ENCODE data around the gene THAP11. TPM values are rescaled to one million over a fixed set of nuclear protein-coding genes. Genes with fewer than 3 reads are reported as not detected.

THAP11 gene
- total and polyA plus RNA-seq, 2 of the 13 experiments (the other 11 are each of a cell fraction or from before 2014, with no cell fraction given): 44.2 to 53.4 TPM

GRCh38 chr16:67846320-67847063, 4.4 kb downstream of the THAP11 start, which contains the start of gene NUTF2 (continued):
- TF ChIP-seq, protein P1, sequence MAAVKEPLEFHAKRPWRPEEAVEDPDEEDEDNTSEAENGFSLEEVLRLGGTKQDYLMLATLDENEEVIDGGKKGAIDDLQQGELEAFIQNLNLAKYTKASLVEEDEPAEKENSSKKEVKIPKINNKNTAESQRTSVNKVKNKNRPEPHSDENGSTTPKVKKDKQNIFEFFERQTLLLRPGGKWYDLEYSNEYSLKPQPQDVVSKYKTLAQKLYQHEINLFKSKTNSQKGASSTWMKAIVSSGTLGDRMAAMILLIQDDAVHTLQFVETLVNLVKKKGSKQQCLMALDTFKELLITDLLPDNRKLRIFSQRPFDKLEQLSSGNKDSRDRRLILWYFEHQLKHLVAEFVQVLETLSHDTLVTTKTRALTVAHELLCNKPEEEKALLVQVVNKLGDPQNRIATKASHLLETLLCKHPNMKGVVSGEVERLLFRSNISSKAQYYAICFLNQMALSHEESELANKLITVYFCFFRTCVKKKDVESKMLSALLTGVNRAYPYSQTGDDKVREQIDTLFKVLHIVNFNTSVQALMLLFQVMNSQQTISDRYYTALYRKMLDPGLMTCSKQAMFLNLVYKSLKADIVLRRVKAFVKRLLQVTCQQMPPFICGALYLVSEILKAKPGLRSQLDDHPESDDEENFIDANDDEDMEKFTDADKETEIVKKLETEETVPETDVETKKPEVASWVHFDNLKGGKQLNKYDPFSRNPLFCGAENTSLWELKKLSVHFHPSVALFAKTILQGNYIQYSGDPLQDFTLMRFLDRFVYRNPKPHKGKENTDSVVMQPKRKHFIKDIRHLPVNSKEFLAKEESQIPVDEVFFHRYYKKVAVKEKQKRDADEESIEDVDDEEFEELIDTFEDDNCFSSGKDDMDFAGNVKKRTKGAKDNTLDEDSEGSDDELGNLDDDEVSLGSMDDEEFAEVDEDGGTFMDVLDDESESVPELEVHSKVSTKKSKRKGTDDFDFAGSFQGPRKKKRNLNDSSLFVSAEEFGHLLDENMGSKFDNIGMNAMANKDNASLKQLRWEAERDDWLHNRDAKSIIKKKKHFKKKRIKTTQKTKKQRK (IDR thresholded peaks at IDR 0.05; ENCODE audit: low read length): no peak
- TF ChIP-seq ATRX (CRISPR knock-in tag; IDR thresholded peaks at IDR 0.05; ENCODE audit: borderline replicate concordance) (no peak), RBAK (CRISPR knock-in tag; IDR thresholded peaks at IDR 0.05) (peak; percentile 73; the same call in 1 of the 2 replicates), ZNF549 (CRISPR knock-in tag; IDR thresholded peaks at IDR 0.05) (no peak), EEA1 (CRISPR knock-in tag; IDR thresholded peaks at IDR 0.05; ENCODE audit: borderline replicate concordance) (peak; percentile 27; the same call in 1 of the 2 replicates), FOXO1 (CRISPR knock-in tag; IDR thresholded peaks at IDR 0.05) (peak; percentile 3), SOX5 (CRISPR knock-in tag; IDR thresholded peaks at IDR 0.05; ENCODE audit: borderline replicate concordance) (peak; percentile 73; the same call in 1 of the 2 replicates), KDM4B (CRISPR knock-in tag; IDR thresholded peaks at IDR 0.05) (no peak), ZFP36L2 (CRISPR knock-in tag; IDR thresholded peaks at IDR 0.05) (no peak), ZNF460 (CRISPR knock-in tag; IDR thresholded peaks at IDR 0.05; ENCODE audit: borderline replicate concordance) (peak; percentile 79; the same call in 1 of the 2 replicates), ISX (CRISPR knock-in tag; conservative IDR thresholded peaks at IDR 0.05) (no peak), BCL6 (CRISPR knock-in tag; IDR thresholded peaks at IDR 0.05) (peak; percentile 58)
- TF ChIP-seq, protein P2, sequence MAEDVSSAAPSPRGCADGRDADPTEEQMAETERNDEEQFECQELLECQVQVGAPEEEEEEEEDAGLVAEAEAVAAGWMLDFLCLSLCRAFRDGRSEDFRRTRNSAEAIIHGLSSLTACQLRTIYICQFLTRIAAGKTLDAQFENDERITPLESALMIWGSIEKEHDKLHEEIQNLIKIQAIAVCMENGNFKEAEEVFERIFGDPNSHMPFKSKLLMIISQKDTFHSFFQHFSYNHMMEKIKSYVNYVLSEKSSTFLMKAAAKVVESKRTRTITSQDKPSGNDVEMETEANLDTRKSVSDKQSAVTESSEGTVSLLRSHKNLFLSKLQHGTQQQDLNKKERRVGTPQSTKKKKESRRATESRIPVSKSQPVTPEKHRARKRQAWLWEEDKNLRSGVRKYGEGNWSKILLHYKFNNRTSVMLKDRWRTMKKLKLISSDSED (CRISPR knock-in tag; IDR thresholded peaks at IDR 0.05): no peak
- TF ChIP-seq, protein P3, sequence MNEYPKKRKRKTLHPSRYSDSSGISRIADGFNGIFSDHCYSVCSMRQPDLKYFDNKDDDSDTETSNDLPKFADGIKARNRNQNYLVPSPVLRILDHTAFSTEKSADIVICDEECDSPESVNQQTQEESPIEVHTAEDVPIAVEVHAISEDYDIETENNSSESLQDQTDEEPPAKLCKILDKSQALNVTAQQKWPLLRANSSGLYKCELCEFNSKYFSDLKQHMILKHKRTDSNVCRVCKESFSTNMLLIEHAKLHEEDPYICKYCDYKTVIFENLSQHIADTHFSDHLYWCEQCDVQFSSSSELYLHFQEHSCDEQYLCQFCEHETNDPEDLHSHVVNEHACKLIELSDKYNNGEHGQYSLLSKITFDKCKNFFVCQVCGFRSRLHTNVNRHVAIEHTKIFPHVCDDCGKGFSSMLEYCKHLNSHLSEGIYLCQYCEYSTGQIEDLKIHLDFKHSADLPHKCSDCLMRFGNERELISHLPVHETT (CRISPR knock-in tag; conservative IDR thresholded peaks at IDR 0.05): peak; percentile 89; the same call in 1 of the 2 replicates
- TF ChIP-seq, protein P4, sequence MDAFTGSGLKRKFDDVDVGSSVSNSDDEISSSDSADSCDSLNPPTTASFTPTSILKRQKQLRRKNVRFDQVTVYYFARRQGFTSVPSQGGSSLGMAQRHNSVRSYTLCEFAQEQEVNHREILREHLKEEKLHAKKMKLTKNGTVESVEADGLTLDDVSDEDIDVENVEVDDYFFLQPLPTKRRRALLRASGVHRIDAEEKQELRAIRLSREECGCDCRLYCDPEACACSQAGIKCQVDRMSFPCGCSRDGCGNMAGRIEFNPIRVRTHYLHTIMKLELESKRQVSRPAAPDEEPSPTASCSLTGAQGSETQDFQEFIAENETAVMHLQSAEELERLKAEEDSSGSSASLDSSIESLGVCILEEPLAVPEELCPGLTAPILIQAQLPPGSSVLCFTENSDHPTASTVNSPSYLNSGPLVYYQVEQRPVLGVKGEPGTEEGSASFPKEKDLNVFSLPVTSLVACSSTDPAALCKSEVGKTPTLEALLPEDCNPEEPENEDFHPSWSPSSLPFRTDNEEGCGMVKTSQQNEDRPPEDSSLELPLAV (CRISPR knock-in tag; conservative IDR thresholded peaks at IDR 0.05; ENCODE audit: low read depth): no peak
- TF ChIP-seq, protein P5, sequence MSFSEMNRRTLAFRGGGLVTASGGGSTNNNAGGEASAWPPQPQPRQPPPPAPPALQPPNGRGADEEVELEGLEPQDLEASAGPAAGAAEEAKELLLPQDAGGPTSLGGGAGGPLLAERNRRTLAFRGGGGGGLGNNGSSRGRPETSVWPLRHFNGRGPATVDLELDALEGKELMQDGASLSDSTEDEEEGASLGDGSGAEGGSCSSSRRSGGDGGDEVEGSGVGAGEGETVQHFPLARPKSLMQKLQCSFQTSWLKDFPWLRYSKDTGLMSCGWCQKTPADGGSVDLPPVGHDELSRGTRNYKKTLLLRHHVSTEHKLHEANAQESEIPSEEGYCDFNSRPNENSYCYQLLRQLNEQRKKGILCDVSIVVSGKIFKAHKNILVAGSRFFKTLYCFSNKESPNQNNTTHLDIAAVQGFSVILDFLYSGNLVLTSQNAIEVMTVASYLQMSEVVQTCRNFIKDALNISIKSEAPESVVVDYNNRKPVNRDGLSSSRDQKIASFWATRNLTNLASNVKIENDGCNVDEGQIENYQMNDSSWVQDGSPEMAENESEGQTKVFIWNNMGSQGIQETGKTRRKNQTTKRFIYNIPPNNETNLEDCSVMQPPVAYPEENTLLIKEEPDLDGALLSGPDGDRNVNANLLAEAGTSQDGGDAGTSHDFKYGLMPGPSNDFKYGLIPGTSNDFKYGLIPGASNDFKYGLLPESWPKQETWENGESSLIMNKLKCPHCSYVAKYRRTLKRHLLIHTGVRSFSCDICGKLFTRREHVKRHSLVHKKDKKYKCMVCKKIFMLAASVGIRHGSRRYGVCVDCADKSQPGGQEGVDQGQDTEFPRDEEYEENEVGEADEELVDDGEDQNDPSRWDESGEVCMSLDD (CRISPR knock-in tag; IDR thresholded peaks at IDR 0.05; ENCODE audit: borderline replicate concordance): peak; percentile 51; the same call in 1 of the 2 replicates
- TF ChIP-seq, protein P6, sequence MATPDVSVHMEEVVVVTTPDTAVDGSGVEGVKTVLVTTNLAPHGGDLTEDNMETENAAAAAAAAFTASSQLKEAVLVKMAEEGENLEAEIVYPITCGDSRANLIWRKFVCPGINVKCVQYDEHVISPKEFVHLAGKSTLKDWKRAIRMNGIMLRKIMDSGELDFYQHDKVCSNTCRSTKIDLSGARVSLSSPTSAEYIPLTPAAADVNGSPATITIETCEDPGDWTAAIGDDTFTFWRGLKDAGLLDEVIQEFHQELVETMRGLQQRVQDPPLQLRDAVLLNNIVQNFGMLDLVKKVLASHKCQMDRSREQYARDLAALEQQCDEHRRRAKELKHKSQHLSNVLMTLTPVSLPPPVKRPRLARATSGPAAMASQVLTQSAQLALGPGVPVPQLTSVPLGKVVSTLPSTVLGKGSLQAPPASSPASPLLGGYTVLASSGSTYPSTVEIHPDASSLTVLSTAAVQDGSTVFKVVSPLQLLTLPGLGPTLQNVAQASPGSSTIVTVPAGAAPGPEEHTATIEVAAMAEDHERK (CRISPR knock-in tag; IDR thresholded peaks at IDR 0.05; ENCODE audit: low read depth): peak; percentile 84

Data from HepG2 (cell line).